GM18508 (cell line): ENCODE data around the gene TMEM161A.
"Not testable (repeated sequence)": the region's sequence is repeated elsewhere in the genome, so short reads cannot be mapped to it uniquely, and the experiment has no call there.

ENCODE experiments used
- ATAC-seq: cut with Tn5 transposase; IDR thresholded peaks from one replicate; pipeline ENCODE4 v1.9.1; 2021; ENCODE audit warnings: moderate number of reproducible peaks; ENCODE audit not compliant: insufficient read depth, unreplicated experiment

TMEM161A gene

GRCh38 chr19:19157808-19158207, 19.5 kb upstream of the TMEM161A start:
- ATAC-seq = no peak

- ATAC-seq = no peak
Observed at GRCh38 chr19:19155495-19156219, 17.4 kb upstream of the TMEM161A start.

- ATAC-seq = no peak
Observed at GRCh38 chr19:19154768-19155494, 16.7 kb upstream of the TMEM161A start.

- no peak for ATAC-seq
Observed at GRCh38 chr19:19152668-19153384, 14.5 kb upstream of the TMEM161A start.

GRCh38 chr19:19151418-19151817, 13.1 kb upstream of the TMEM161A start:
- no peak for ATAC-seq

- ATAC-seq = no peak
Observed at GRCh38 chr19:19149435-19149834, 11.2 kb upstream of the TMEM161A start.

- ATAC-seq = not testable (repeated sequence)
Observed at GRCh38 chr19:19148504-19148903, 10.2 kb upstream of the TMEM161A start.

- ATAC-seq = no peak
Observed at GRCh38 chr19:19147344-19147743, 9.1 kb upstream of the TMEM161A start.

GRCh38 chr19:19146865-19147264, 8.6 kb upstream of the TMEM161A start:
- ATAC-seq = no peak

GRCh38 chr19:19145684-19146608, 7.7 kb upstream of the TMEM161A start:
- ATAC-seq = no peak

- no peak for ATAC-seq
Observed at GRCh38 chr19:19145281-19145680, 7.0 kb upstream of the TMEM161A start.

- no peak for ATAC-seq
Observed at GRCh38 chr19:19142347-19142746, 4.1 kb upstream of the TMEM161A start.

GRCh38 chr19:19140476-19140875, 2.2 kb upstream of the TMEM161A start:
- ATAC-seq = no peak

GRCh38 chr19:19139876-19140229, 1.6 kb upstream of the TMEM161A start:
- ATAC-seq = no peak

- no peak for ATAC-seq
Observed at GRCh38 chr19:19137556-19138108, 646 bp downstream of the TMEM161A start.

- ATAC-seq = not testable (repeated sequence)
Observed at GRCh38 chr19:19135713-19136112, 2.6 kb downstream of the TMEM161A start.

GRCh38 chr19:19134687-19135158, 3.6 kb downstream of the TMEM161A start:
- ATAC-seq = no peak

GRCh38 chr19:19133985-19134384, 4.3 kb downstream of the TMEM161A start:
- ATAC-seq = no peak

GRCh38 chr19:19132912-19133311, 5.4 kb downstream of the TMEM161A start:
- no peak for ATAC-seq

GRCh38 chr19:19131989-19132388, 6.3 kb downstream of the TMEM161A start:
- no peak for ATAC-seq
